Measurements from ENCODE around the gene CKLF. TPM values are rescaled to one million over a fixed set of nuclear protein-coding genes. Genes with fewer than 3 reads are reported as not detected.
"Not testable (repeated sequence)": the region's sequence is repeated elsewhere in the genome, so short reads cannot be mapped to it uniquely, and the experiment has no call there.

CKLF gene
- total RNA-seq, 4 donors from 2014 or later = 31.6 to 68.4 (median 49.2) TPM

DNA sequence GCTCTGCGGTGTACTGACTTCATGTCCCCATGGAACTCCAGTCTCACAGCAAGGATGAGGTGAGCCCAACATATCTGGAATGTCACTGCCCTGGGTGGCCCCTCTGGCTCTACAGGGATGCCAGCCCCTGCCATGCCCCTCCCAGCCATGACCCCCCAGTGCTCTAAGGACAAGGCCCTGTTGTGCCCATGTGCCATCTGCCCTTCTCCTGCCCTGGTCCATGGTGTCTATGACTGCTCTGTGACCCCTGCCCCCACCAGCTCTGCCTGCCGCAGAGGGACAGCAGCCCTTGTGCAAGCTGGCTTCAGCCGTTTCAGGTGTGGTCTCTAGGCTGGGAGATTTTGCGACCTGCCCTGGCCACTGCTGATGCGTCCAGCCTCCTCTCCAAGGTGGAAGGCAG is 42.8 kb upstream of the CKLF start:
- DNase-seq (ENCODE audit: low spot score) (no peak), ATAC-seq (ENCODE audit: low FRiP score) (no peak)
- TF ChIP-seq, protein P1, sequence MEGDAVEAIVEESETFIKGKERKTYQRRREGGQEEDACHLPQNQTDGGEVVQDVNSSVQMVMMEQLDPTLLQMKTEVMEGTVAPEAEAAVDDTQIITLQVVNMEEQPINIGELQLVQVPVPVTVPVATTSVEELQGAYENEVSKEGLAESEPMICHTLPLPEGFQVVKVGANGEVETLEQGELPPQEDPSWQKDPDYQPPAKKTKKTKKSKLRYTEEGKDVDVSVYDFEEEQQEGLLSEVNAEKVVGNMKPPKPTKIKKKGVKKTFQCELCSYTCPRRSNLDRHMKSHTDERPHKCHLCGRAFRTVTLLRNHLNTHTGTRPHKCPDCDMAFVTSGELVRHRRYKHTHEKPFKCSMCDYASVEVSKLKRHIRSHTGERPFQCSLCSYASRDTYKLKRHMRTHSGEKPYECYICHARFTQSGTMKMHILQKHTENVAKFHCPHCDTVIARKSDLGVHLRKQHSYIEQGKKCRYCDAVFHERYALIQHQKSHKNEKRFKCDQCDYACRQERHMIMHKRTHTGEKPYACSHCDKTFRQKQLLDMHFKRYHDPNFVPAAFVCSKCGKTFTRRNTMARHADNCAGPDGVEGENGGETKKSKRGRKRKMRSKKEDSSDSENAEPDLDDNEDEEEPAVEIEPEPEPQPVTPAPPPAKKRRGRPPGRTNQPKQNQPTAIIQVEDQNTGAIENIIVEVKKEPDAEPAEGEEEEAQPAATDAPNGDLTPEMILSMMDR (IDR thresholded peaks at IDR 0.05) = no peak

DNA sequence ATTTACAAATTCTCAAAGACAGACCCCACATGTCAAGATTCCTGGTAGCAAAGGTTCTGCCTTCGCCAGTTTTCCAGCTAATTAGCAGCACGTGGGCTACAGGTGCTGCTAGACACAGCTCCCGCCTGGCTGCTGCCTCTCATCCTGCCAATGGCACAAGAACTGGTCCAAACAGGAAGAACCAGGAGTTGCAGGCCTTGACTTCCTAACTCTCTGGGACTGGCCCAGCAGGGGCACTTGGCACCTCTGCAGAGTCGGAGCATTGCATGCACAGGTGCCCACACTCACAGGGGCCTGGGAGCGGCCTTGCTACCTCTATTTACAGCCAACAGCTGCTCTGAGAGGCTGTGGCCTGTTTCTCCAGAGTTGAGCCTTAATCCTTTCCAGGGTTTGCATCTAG is 42.1 kb upstream of the CKLF start:
- DNase-seq (ENCODE audit: low spot score) = no peak

DNA sequence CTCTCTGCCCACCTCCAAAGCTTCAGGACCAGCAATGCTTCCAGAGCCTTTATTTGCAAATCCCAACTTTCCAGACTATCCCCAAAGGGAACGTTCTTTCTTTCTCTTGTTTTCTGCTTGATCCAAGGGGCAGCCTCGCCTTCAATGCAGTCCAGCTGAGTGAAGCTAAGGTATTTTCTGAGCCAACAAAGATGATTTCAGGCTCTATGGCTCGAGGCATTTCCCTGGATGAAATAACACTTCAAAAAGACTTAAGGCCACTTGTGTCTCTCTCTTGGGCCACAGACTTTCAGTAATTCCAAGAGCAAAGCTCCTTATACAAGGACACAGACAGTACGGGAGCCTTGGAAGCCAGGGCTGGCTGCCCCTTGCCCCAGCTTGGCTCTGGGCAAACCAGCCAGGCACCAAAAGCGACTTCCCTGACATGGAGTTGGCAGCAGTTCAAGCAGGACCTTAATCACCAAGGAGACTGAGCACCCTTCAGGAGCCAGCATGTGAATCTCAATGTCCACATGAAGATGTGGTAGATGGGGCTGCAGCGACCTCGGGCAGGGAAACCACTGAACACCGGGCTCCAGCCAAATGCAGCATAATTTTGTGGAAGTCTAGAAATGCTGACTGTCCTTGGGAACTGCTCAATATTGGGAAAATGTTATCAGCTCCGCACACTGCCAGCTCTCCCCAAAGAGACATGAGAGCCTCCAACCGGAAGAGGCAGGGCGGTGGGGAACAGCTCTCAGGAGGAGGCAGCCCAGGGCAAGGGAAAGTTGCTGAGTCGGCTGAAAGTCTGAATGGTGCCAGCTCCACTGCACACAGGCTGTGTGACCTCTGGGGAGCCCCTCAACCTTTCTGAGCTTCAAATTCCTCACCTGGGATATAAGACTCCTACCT is 41.4 kb upstream of the CKLF start:
- ATAC-seq (ENCODE audit: low FRiP score) = peak; percentile 17
- TF ChIP-seq, protein P1 (IDR thresholded peaks at IDR 0.05) = no peak
- no peak for DNase-seq (ENCODE audit: low spot score)

More for the DNA sequence above, 42.1 kb upstream of the CKLF start:
- no peak for ATAC-seq (ENCODE audit: low FRiP score)
- TF ChIP-seq, protein P1 (IDR thresholded peaks at IDR 0.05) = no peak

DNA sequence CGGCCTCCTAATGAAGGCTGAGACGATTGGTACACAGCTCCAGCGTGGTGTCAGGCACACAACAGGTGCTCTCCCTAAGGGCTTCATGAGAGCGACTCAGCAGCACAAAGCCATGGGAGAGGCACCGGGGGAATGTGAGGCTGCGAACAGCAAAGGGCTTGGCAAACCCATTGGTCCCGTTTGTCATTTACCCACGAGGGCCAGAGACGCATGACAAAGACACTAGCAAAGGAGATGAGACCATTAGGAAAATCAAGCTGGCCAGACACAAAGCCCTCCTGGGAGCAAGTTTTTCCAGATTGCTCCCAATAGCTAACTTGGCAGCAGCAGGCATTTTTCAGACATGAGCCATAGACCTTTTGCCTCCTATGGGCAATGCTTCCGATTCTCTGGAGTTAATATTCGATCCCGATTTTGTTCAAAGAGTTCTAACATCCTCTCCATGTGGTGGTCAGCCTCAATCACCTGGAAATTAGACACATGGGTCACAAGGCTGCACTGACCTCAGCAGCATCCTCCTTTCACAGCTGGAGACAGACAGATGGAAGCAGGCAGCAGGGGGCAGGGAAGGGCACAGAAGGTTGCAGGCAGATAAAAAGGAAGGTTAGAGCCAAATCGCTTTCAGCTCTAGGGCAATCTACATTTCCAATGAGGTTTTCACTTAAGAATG is 40.6 kb upstream of the CKLF start:
- peak; percentile 42 for ATAC-seq (ENCODE audit: low FRiP score)
- no peak for DNase-seq (ENCODE audit: low spot score)
- TF ChIP-seq, protein P1 (IDR thresholded peaks at IDR 0.05) = no peak

DNA sequence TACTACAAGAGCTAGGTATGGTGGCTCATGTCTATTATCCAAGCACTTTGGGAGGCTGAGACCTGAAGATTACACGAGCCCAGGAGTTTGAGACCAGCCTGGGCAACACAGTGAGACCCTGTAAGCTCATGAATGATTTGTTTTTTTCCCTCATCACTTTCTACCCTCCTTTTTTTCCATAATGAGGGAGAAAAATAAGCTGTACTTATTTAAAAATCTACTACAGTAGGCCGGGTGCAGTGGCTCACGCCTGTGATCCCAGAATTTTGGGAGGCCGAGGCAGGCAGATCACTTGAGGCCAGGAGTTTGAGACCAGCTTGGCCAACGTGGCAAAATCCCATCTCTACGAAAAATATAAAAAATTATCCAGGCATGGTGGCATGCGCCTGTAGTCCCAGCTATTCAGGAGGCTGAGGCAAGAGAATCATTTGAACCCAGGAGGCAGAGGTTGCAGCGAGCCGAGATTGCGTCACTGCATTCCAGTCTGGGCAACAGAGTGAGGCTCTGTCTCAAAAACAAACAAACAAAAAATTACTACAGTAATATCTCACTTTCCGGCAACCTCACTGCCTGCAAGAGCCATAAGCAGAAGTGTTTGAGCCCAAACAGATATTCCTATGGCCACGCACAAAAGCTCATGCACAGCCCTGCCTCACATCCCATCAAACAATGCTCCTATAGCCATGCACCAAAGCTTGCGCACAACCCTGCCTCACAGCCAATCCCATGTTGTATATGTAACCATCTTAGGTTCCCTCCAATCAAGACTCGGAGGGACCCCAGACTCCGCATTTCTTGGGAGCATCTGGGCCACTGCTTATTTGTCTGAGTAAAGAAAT is 39.9 kb upstream of the CKLF start:
- TF ChIP-seq, protein P1 (IDR thresholded peaks at IDR 0.05) = no peak

DNA sequence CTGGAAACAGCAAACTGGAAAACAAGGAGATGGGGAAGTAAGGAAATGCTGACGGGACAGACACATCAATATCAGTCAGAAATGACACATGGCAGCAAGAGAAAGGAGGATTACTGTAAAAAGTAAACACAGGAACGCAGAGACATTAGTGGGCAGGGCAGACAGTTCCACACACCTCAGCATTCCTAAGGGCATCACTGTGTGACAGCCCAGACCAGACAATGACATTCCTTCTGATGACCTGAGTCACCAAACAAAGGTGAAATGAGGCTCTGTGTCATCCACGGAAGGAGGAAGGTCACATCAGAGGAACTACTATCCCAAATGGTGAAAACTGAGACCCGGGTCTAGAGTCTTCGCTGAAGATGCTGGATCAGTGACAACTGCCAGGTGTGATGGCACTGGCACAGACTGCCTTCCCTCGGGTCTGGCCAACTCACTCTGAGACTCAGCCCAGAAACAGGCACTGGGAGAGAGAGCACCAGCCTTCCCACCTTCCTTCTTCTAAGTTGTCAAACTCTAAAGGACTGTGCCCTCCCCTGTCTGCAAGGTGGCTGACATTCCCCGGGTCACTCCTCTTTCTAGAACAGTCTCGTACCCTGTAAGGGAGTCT is 39.2 kb upstream of the CKLF start:
- TF ChIP-seq, protein P1 (IDR thresholded peaks at IDR 0.05) = no peak
- ATAC-seq (ENCODE audit: low FRiP score) (no peak), DNase-seq (ENCODE audit: low spot score) (no peak)

More for the DNA sequence above, 39.9 kb upstream of the CKLF start:
- no peak for DNase-seq (ENCODE audit: low spot score)
- no peak for ATAC-seq (ENCODE audit: low FRiP score)

DNA sequence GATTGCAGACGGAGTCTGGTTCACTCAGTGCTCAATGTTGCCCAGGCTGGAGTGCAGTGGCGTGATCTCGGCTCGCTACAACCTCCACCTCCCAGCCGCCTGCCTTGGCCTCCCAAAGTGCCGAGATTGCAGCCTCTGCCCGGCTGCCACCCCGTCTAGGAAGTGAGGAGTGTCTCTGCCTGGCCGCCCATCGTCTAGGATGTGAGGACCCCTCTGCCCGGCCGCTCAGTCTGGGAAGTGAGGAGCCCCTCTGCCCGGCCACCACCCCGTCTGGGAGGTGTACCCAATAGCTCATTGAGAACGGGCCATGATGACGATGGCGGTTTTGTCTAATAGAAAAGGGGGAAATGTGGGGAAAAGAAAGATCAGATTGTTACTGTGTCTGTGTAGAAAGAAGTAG is 38.0 kb upstream of the CKLF start:
- DNase-seq (ENCODE audit: low spot score); ATAC-seq (ENCODE audit: low FRiP score): not testable (repeated sequence)

DNA sequence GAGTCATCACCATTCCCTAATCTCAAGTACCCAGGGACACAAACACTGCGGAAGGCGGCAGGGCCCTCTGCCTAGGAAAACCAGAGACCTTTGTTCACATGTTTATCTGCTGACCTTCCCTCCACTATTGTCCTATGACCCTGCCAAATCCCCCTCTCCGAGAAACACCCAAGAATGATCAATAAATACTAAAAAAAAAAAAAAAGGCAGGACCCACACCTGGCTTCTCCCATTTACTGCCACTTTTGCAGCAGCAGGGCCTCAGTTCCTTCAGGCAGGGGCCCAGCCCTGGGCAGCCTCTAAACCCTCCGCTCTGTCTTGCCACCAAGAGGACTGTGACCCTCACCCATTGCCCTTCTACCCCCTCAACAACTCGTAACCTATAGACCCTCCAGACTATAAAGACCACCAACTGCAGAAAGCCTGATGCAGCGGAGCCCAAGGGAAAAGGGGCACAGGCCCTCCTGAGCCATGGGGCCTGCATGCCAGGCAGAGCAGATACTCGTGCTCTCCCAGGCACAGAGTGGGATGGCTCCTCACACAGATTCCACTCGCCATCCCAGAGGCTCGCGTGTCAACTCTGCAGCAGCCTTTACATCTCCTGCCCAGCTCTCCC is 37.3 kb upstream of the CKLF start:
- not testable (repeated sequence) for DNase-seq (ENCODE audit: low spot score); ATAC-seq (ENCODE audit: low FRiP score)
